GM23338 (cell line): ENCODE measurements around the gene PNPLA3.

ENCODE experiments used
- EZH2 ChIP-seq: fragments of 200-600 bp; sonication (generic); IDR thresholded peaks from one replicate; pipeline ENCODE4 v1.8.0; 2017; ENCODE audit warnings: antibody characterized with exemption, mild to moderate bottlenecking, low read depth; ENCODE audit not compliant: unreplicated experiment
- EZH2phosphoT487 ChIP-seq: fragments of 200-600 bp; sonication (generic); IDR thresholded peaks from one replicate; pipeline ENCODE4 v1.8.1; 2018; ENCODE audit warnings: antibody characterized with exemption; ENCODE audit not compliant: unreplicated experiment
- REST ChIP-seq: IDR thresholded peaks from one replicate; pipeline ENCODE4 v1.6.1; 2018; ENCODE audit warnings: antibody characterized with exemption; ENCODE audit not compliant: unreplicated experiment
- ZNF114 ChIP-seq: fragments of 250-450 bp; sonication (Bioruptor Pico); IDR thresholded peaks from 2 replicates; pipeline ENCODE4 v1.5.0; 2020; ENCODE audit warnings: mild to moderate bottlenecking, moderate library complexity
- TF ChIP-seq, protein P1 (sequence below), 2 experiments: fragments of 200-600 bp in 1 of 2; sonication (generic) in 1 of 2; conservative IDR thresholded peaks; 2 replicates each; pipeline versions ENCODE4 v1.5.1 to v1.6.1; 2016 to 2017; ENCODE audit warnings: antibody characterized with exemption in 2 of 2, low read depth in 2 of 2, mild to moderate bottlenecking in 2 of 2, moderate library complexity in 1 of 2

- TF ChIP-seq, protein P1, sequence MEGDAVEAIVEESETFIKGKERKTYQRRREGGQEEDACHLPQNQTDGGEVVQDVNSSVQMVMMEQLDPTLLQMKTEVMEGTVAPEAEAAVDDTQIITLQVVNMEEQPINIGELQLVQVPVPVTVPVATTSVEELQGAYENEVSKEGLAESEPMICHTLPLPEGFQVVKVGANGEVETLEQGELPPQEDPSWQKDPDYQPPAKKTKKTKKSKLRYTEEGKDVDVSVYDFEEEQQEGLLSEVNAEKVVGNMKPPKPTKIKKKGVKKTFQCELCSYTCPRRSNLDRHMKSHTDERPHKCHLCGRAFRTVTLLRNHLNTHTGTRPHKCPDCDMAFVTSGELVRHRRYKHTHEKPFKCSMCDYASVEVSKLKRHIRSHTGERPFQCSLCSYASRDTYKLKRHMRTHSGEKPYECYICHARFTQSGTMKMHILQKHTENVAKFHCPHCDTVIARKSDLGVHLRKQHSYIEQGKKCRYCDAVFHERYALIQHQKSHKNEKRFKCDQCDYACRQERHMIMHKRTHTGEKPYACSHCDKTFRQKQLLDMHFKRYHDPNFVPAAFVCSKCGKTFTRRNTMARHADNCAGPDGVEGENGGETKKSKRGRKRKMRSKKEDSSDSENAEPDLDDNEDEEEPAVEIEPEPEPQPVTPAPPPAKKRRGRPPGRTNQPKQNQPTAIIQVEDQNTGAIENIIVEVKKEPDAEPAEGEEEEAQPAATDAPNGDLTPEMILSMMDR (conservative IDR thresholded peaks at IDR 0.05; ENCODE audit: low read depth in 2 of 2), result peak; percentile 81 to 89
- TF ChIP-seq EZH2phosphoT487 (no peak), REST (no peak), EZH2 (no peak), ZNF114 (CRISPR knock-in tag) (no peak)
Measured at GRCh38 chr22:43884600-43885318, 38.8 kb upstream of the PNPLA3 start.
